ENCODE data around the gene NPTN.
"Not testable (repeated sequence)": the region's sequence is repeated elsewhere in the genome, so short reads cannot be mapped to it uniquely, and the experiment has no call there.

- TF ChIP-seq CTCF (IDR thresholded peaks at IDR 0.05; ENCODE audit: insufficient read depth, low read length, poor library complexity, severe bottlenecking); EZH2phosphoT487 (conservative IDR thresholded peaks at IDR 0.05; ENCODE audit: low read length): not testable (repeated sequence)
These were observed 84.3 kb downstream of the NPTN start for GRCh38 chr15:73548925-73549324.

Measured in SU-DHL-6 (cell line).